Stimulated activated CD4-positive, alpha-beta T cell treated with anti-CD3 and anti-CD28 coated beads, Interleukin-15, amount 100 ng/mL, for 1 hour (primary cell): Measurements from ENCODE around the gene ASGR2.

ENCODE experiments used
- DNase-seq, 2 donors: peaks; one replicate each; pipeline ENCODE4 v3.0.0-alpha.2; 2020; ENCODE audit warnings: low read depth in 1 of 2, low spot score in 1 of 2

The ASGR2 gene

DNA sequence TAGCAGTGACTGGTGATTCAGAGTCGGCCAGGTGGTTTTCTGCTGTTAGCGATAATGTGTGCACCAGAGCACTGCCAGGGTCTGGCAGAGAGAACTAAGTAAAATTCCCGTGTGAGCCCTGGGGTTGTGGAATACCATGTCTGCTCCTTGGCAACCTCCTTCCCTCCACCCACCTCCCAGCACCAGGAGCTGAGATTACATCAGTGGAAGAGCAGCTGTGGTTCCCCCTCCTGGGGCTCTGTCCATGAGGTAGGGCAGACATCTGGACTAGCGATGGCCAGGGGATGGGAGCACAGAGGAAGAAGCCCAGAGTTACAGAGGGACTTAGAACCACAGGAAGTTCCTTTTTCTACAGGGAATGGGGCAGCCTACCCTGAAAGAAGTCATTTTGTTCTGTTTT lies 50.4 kb downstream of the ASGR2 start:
- DNase-seq: no peak

DNA sequence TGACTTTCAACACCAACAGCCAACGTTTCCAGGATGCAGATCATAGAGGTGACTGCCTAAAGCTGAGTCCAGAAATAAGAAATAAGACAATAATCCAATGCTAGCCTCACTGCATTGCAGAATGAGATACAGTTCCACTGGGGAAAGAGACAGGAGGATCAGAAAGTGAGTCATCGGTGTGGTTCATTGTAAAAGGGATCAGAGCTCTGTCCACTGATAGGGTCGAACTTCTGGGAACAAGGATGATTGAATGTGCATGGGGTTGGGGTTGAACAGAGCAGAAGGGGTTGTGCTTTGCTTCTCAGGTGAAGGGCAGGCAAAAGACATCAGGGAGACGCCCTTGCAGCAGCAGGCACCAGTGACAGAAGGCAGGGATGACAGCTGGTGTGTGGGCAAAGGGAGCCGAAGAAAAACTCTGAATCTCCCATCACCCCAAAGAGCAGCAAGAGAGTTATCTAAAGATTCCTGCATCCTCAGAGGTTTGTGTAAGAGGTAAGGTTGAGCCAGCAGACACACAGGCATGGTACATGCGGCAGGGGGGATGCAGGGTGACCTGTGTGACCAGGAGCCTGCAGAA lies 51.0 kb downstream of the ASGR2 start:
- DNase-seq: no peak

GRCh38 chr17:7060165-7060891 lies 54.3 kb downstream of the ASGR2 start:
- no peak for DNase-seq

DNA sequence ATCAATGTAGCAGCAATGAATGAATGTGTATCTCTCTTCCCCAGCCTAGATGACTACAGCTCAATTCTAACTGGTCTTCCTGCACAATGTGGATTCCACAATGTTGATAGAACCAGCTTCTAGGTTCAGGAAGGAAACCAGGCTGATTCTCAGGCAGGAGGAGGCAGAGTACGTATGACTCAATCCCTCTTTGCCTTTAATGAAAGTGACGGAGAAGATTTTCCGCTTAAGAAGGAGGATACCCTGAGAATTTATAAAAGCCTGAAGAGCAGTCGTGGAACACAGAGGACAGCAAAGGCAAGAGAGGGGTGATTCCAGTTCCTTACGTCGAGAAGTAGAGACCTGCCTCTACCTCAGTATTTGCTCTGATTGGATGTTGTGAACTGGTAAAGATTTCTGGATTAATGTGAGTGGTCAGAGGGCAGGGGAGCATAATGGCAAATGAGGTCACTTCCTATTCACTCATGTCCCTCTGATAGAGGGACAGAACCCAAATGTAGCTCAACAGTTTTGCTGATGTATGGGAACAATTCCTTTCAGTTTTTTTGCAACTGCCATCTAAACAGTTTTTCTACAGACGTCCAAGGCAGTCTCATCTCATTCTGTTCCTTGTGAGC lies 55.7 kb downstream of the ASGR2 start:
- no peak for DNase-seq

GRCh38 chr17:7056386-7056785 lies 58.2 kb downstream of the ASGR2 start:
- DNase-seq: no peak
